HG03064 (cell line): Measurements from ENCODE around the gene NCF1.
"Not testable (repeated sequence)": the region's sequence is repeated elsewhere in the genome, so short reads cannot be mapped to it uniquely, and the experiment has no call there.

Experiments
- ATAC-seq: cut with Tn5 transposase; IDR thresholded peaks from one replicate; pipeline ENCODE4 v1.9.1; 2021; ENCODE audit warnings: low read depth; ENCODE audit not compliant: unreplicated experiment

NCF1 gene

DNA sequence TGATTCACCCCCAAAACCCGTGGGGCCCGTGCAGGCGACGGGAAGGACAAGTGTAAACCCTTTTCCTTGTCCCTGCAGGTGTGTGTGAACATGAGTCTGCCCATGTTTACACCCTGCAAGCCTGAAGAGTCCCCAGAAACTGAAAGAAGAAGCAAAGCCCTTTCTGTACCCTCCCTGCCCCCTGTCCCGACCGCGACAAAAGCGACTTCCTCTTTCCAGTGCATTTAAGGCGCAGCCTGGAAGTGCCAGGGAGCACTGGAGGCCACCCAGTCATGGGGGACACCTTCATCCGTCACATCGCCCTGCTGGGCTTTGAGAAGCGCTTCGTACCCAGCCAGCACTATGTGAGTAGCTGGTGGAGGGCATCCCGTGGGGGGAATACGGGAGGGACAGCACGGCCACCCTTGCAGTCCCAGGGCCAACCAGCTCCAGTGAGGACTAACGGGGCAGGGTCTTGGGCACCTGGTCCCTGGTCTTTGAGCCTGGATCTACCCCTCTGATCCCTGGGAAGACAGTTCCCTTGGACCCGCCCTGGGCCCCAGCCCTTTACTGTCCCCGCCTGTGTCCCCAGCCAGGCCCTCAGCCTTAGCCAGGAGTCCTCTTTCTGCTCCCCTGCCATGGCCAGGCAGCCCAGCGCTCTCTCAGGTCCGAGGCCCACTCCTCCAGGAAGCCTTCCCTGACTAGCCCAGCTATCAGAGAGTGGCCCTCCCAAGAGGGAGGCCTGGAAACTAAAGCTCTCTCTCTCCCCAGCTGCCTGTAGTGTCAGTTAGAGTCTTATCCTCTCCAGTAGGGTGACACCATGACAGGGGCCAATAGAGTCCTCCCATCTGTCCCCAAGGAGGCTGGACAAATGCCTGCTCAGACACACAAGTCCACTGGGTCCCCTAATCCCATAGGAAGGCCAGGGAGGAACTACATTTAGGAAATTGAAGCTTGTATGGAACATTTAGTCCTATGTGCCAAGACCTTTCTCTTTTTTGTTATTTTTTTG is at the start of gene NCF1:
TSS of gene NCF1 (plus strand) at position 252 of the 991 bp plus-strand sequence. CDS start at position 273, 21 bp downstream.
- ATAC-seq: peak; percentile 54

DNA sequence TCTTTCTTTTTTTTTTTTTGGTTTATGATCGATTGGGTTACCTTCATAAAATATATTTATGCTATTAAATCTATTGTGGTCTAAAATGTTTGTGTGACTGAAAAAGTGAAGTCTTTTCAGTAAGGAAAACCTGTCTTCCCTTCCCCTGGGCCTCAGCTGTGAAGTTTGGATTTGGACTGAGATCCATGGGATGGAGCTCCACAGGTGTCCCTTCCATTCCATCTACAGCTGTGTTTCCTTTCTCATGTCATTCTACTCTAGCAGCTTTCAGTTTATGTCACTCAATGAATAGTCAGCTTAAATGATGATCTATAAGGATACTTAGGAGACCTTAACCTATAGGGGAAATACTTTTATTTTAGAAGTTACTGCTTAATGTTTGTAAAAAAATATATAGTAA is 48.0 kb upstream of the NCF1 start:
- ATAC-seq: no peak

GRCh38 chr7:74726309-74727101 is 47.3 kb upstream of the NCF1 start:
- no peak for ATAC-seq

GRCh38 chr7:74728686-74729085 is 45.1 kb upstream of the NCF1 start:
- ATAC-seq: not testable (repeated sequence)

DNA sequence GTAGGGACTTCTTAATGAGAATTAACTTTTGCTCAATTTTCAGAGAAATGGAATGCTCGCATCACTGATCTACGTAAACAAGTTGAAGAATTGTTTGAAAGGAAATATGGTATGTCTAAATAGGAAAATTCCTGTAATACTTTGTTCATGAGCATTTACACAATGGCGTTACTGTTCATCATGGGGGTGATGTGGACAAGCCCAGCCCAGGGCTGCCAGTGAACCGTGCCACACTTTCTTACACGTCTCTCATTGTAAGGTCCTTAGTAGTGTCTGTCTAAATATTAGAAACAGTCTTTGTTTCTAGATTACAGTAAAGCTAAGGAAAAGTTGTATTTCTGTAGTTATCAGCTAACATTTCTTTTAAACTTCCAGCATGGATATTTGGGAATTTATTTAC is 43.6 kb upstream of the NCF1 start:
- ATAC-seq: not testable (repeated sequence)

- not testable (repeated sequence) for ATAC-seq
Measured at GRCh38 chr7:74739974-74740703, 33.7 kb upstream of the NCF1 start.

- ATAC-seq: not testable (repeated sequence)
Measured at GRCh38 chr7:74743936-74744557, 29.8 kb upstream of the NCF1 start.

- ATAC-seq: not testable (repeated sequence)
Measured at GRCh38 chr7:74753921-74754482, 19.8 kb upstream of the NCF1 start.

GRCh38 chr7:74756673-74757072 is 17.1 kb upstream of the NCF1 start:
- ATAC-seq: not testable (repeated sequence)

DNA sequence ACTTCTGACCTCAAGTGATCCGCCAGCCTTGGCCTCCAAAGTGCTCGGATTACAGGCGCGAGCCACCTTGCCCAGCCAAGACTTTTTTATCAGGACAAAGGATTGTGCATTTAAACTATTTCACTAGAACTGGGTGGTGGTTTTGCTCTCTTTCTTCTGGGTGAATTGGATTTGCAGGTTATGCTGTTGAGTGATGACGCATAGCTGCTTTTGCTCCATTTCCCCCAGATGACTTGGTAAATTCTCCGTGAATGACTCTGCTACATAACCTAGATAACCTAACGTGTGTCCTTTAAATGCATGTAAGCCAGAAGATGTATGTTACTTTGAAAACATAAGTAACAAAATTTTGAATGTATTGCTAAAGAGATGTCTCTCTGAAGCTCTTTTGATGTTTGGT is 15.5 kb upstream of the NCF1 start:
- not testable (repeated sequence) for ATAC-seq

DNA sequence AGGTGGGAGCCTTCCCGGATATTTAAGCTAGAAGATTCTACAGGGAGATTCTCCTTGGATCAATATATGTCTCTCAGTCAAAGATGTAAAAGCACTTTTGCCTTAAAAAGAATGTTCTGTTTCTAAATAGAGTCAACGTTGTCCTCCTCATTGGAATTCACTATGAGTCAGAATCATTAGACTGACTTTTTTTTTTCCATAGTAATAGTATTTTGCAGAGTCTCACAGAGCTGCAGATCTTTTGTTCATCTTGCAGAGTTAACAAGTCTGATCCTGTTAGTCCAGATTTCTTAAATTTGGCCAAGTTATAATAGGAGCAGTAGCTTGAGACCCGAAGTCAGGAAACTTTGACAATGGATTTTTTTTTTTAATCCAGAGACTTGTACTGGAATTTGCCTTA is 14.8 kb upstream of the NCF1 start:
- not testable (repeated sequence) for ATAC-seq

DNA sequence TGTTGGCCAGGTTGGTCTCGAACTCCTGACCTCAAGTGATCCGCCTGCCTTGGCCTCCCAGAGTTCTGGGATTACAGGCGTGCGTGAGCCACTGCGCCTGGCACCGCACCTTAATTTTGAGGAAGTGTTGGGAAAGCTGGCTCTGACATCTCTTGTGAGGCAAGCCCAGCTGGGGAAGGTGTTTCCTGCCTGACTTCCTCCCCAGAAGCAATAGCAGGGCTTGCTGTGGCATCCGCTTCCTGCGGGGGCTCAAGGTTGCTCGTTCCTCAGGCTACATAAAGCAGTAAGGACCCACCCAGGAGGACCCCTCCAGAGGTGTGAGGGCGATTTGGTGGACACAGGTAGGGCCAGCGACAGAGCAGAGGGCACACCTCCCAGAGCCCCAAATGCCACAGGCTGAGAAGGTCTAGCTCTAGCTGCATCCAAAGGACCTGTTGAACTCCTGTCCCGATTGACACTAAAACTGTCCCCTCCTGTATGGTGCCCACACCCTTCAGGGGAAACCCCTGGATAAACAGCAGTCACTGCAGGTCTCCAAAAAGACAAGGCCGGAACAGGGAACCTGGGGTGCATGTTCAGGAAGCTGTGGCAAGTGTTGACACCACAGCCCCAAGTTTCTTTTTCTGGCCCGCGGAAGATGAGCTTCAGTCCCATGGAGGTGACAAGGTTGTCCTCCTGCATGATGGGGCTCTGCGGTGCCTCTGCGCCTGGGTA is 8.4 kb upstream of the NCF1 start:
- not testable (repeated sequence) for ATAC-seq

DNA sequence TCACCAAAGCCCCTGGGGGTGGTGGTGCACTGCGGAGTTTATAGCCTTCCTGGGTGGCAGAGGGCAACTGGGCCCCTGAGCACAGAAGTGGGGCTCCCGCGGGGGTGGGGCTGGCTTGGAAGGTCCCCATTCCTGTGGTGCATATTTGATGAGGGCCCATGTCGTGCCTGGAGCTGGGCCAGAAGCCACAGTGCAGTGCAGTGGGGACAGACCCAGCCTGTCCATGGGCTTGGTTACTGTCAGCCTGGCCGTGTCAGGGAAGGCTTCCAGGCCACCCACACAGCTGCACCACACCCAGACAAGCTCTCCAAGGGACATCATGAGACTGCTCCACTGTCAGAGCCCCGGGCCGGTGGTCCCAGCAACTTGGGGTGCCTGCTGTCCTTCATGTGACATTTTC is 7.3 kb upstream of the NCF1 start:
- not testable (repeated sequence) for ATAC-seq

- not testable (repeated sequence) for ATAC-seq
Measured at GRCh38 chr7:74766991-74767390, 6.8 kb upstream of the NCF1 start.

GRCh38 chr7:74770062-74770461 is 3.7 kb upstream of the NCF1 start:
- ATAC-seq: not testable (repeated sequence)

GRCh38 chr7:74772093-74772492 is 1.7 kb upstream of the NCF1 start:
- not testable (repeated sequence) for ATAC-seq

DNA sequence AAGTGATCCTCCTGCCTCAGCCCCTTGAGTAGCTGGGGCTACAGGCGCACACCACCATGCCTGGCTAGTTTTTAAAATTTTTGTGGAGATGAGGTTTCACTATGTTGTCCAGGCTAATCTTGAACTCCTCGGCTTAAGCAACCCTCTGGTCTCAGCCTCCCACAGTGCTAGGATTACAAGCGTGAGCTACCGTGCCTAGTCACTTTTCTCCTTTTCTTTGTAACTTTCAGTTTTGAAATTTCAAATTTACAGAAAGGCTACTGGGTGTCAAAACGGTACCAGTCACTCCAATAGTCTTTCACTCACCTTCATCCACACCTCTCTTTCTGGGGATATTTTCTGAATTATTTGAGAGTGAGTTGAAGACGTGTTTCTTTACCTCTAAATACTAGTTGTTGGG is 1.3 kb downstream of the NCF1 start:
- ATAC-seq: not testable (repeated sequence)

- not testable (repeated sequence) for ATAC-seq
Measured at GRCh38 chr7:74779053-74779452, 5.2 kb downstream of the NCF1 start.

- ATAC-seq: not testable (repeated sequence)
Measured at GRCh38 chr7:74781746-74782145, 7.9 kb downstream of the NCF1 start.
